Stimulated activated effector memory CD8-positive, alpha-beta T cell treated with anti-CD3 and anti-CD28 coated beads, Interleukin-12 subunit alpha, Interleukin-12 subunit beta, amount 100 ng/mL, for 72 hours (primary cell): Measurements from ENCODE around the gene CAPN13.

ENCODE experiments used
- ATAC-seq: fragments of 150-1000 bp; cut with Tn5 transposase; 2 replicates; pipeline ENCODE4 v1.10.0; 2021
- DNase-seq, 2 donors: peaks; one replicate each; pipeline ENCODE4 v3.0.0; 2021 to 2022; ENCODE audit warnings: low spot score in 2 of 2
- H3K27ac Mint-ChIP-seq: one replicate; pipeline ENCODE4 v1.8.0; 2022; ENCODE audit warnings: mild to moderate bottlenecking, mixed read lengths
- H3K36me3 Mint-ChIP-seq: one replicate; pipeline ENCODE4 v1.8.0; 2022; ENCODE audit warnings: mild to moderate bottlenecking, mixed read lengths
- H3K4me1 Mint-ChIP-seq: one replicate; pipeline ENCODE4 v1.8.0; 2022; ENCODE audit warnings: mixed read lengths
- H3K4me3 Mint-ChIP-seq: one replicate; pipeline ENCODE4 v1.8.0; 2022; ENCODE audit warnings: mild to moderate bottlenecking, mixed read lengths
- H3K9me3 Mint-ChIP-seq: one replicate; pipeline ENCODE4 v1.8.0; 2022; ENCODE audit warnings: mixed read lengths

Gene CAPN13

DNA sequence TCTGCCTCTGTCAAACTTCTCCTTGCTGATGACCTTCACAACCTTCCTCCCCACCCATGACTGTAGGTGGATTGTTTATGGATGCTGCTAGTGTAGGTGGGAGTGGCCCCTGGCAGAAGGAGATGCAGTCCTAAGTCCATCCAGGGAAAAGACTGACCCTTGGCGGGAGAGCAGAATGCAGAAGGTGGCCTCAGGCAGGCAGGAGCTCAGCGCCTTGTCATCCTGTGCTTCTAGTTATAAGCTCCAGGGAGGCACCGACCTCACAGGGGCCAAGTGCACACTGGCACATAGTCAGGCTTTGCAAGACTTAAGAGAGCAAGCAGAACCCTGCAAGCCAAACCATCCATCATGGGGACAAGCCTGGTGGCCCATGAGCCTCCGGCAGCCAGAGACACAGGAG, 74.4 kb downstream of the CAPN13 start:
- no peaks in the 10 kb centered on the region for H3K36me3 Mint-ChIP-seq
- H3K4me1 Mint-ChIP-seq = no peaks in the 10 kb centered on the region
- no peaks in the 10 kb centered on the region for H3K9me3 Mint-ChIP-seq
- ATAC-seq (no peak), DNase-seq (no peak)
- no peak overlapping the region for H3K27ac Mint-ChIP-seq
- H3K4me3 Mint-ChIP-seq = no peak overlapping the region

DNA sequence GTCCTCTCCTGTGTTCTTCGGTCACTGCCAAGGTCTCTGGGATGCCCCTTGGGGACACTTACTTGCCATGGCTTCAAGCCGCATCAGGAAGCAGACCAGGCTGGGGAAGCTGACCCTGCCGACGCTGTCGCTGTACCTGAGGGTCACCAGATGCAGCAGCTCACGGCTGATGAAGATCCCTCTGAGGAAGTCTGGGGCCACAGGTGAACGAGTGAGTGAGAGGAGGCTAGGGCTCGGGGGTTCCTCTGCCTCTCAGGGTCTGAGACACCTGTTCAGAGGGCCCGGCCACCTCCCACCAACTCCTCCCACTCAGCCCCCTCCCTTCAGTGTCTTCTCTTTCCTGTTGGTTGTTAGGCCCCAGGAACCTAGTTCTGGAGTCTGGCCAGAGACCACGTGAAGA, 74.9 kb downstream of the CAPN13 start:
- no peaks in the 10 kb centered on the region for H3K9me3 Mint-ChIP-seq
- H3K4me1 Mint-ChIP-seq = no peaks in the 10 kb centered on the region
- no peak overlapping the region for H3K27ac Mint-ChIP-seq
- DNase-seq (no peak), ATAC-seq (no peak)
- H3K4me3 Mint-ChIP-seq = no peak overlapping the region
- H3K36me3 Mint-ChIP-seq = no peaks in the 10 kb centered on the region

DNA sequence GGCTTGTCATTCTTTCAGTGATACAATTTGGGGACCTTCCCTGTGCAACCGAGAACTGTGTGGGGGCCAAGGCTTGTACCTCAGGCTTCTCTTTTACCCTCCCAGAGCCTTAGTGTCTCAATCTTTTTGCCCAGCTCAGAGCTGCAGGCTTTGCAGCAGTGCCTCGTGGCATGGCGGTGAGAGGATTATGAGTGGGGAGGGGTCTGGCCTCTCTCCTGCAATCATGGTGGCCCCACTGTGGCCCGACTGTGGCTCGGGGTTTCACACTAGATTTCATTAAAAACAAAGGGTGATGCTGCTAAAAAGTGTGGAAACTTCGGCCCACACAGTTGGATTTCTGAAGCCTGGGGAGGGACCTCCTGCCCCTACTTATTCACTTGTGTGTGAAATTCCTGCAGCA, 75.5 kb downstream of the CAPN13 start:
- no peaks in the 10 kb centered on the region for H3K4me1 Mint-ChIP-seq
- no peaks in the 10 kb centered on the region for H3K9me3 Mint-ChIP-seq
- H3K27ac Mint-ChIP-seq = no peak overlapping the region
- DNase-seq (no peak), ATAC-seq (no peak)
- no peaks in the 10 kb centered on the region for H3K36me3 Mint-ChIP-seq
- H3K4me3 Mint-ChIP-seq = no peak overlapping the region

DNA sequence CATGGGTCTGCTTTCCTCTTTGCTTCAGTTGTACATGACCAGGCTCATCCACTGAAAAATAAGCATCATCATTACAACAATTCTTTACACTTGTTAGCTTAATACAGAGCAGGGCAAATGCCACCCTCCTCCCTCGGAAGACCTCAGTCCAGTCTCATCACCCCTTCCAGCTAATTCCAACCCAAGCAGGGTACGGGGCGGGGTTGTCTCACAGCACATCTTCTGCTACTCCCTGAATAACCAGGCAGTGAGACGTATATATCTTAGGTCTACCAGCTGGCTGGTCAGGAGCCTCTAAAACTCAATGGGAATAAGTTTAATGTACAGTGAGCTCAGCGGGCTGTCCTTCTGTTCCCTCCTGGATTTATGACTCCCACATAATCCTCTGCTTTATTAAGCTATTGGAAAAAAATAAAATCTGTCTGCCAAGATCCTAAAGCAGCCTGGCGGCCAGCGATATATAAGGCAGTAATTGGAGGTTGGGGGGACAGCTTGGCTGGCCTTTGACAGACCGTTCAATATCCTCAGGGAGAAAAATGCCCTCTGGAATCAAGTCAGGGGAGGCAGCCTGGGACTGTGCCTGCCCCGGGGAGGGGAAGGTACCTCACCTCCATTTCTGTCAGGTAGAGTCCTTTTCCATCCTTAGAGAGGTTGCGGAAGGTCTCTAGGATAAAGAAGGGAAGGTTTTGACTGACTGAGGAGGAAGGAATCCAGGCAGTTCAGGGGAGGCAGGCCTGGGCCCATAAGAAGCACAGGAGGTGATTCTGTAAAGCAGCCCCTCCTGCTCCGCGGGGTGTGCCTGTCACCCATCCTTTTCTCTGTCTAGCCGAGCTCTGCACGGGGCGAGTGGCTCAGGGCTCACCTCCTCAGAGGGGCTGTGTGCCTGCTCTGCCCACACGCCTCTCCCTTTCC, 76.3 kb downstream of the CAPN13 start:
- Mint-ChIP-seq H3K4me1 (no peaks in the 10 kb centered on the region), H3K4me3 (no peak overlapping the region), H3K9me3 (no peaks in the 10 kb centered on the region), H3K36me3 (no peaks in the 10 kb centered on the region), H3K27ac (no peak overlapping the region)
- ATAC-seq (no peak), DNase-seq (no peak)

DNA sequence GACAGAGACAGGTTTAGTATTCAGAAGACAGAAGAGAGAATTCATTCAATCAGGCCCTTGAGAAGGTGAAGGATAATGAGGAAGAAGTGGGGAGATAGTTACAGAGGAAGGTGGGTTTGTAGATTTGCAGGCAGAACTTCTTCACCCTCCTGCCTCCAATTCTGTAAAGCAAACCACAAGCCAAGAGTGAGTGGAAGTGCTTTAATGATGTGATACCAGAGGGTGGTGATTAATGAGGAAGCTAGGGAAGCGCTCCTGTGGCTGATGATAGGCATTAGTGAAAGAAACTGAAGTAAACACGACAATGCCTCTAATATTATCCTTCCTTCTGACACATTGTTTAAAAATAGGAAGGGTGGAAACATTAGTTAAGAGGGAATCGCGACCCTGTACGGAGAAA, 78.2 kb downstream of the CAPN13 start:
- H3K9me3 Mint-ChIP-seq = no peaks in the 10 kb centered on the region
- no peak overlapping the region for H3K4me3 Mint-ChIP-seq
- ATAC-seq (no peak), DNase-seq (no peak)
- no peaks in the 10 kb centered on the region for H3K4me1 Mint-ChIP-seq
- H3K36me3 Mint-ChIP-seq = no peaks in the 10 kb centered on the region
- no peak overlapping the region for H3K27ac Mint-ChIP-seq

DNA sequence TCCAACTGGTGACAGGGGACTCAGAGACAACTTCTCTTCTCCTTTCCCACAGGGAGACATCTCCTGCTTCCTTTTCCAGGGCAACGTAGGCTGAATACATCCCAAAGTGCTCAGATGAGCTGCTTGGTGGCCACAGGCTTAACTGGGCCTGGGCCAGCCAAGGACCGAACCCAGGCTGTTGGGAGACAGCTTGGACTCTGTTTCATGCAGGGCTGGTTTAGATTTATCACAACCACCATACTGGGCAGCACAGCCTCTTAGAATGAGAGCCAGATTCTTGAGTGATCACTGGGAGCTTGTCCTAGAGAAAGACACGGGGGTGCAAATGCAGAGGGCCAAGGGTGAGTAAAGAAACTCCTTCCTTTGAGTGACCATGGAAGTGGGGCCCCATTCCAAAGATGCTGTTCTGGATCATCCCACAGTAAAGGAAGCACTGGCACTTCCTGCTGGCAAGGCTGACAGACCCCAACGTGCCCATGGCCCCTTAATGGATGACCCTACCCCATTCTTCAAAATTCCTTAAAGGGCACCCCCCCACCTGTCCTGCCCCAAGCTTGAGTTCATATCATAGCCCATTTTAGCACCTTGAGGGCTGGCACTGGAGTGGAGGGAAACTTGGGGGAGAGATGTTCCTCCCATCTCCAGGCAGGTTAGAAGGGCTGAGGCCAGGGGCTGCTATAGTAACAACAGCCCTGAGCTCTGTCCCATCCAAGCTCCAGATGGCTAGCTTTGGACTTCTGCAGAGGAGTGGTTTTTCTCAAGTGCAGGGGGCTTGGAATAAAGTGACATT, 84.1 kb downstream of the CAPN13 start:
- Mint-ChIP-seq H3K27ac (no peak overlapping the region), H3K9me3 (no peaks in the 10 kb centered on the region), H3K36me3 (no peaks in the 10 kb centered on the region), H3K4me3 (no peak overlapping the region), H3K4me1 (no peaks in the 10 kb centered on the region)
- peak in 1 of 2 donors; percentile 28 for DNase-seq
- no peak for ATAC-seq

DNA sequence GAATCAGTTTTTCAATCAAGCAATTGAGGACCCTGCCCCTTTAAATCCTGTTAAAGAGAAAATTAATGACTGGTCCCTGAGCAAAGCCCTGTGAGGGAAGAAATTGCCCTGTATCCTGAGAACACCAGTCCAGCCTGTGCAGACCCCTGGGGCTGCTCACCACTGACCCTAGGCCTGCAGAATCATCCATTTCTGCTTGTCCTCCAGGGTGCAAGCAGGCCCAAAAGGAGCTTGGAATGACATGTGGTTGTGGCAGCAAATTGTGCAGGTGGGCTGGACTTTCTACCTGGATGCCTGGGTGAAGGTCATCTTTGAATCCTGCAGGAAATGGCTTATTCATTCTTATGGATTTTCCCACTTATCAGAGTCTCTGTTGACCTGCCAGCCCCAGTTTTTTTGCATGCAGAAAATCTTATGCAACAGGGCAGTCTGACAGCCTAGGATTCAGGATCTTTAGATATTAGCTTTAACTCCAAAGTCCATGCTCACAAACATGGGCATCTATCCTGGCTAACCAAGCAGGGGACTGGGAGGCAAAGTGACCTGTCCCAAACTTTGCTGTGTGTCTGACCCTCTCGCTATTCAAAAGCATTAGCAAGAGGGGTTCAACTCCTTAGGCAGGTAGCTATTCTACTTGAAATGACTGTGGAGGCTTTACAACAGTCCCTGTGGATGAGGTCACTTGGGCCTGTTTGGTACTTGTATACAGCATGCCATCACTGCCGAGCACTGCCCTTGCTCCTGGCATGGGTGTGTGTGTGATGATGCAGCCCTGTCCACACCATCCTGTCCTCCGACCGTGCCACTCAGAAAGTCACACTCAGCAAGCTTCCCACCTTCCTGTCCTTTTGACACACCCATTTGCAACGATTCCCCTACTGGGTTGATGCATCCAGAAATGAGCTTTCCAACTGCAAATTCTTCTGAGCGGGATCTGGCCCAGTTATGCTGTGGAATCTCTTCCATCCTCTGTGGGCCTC, 85.3 kb downstream of the CAPN13 start:
- H3K36me3 Mint-ChIP-seq = no peaks in the 10 kb centered on the region
- peak; percentile 31 for ATAC-seq

DNA sequence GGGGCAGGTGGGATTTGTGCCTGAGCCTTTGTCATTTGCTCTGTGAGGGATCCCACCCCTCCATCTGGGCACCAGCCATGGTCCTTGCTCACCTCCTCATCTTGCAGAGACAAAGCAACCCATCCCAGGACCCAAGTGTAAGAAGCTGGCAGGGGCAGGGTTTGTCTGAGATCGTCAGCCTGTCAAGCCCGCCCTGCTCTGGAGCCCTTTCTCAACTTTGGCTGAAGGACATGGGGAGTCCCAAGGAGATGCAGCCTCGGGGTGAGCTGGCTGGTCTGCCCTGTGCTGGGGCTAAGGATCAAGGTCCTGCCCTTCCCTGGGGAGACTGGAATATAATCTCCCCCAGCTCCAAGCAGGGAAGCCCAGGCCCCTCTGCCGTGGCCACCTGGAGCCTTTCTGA, 86.0 kb downstream of the CAPN13 start:
- H3K27ac Mint-ChIP-seq = no peak overlapping the region
- H3K4me1 Mint-ChIP-seq = no peaks in the 10 kb centered on the region
- no peaks in the 10 kb centered on the region for H3K9me3 Mint-ChIP-seq
- H3K4me3 Mint-ChIP-seq = no peak overlapping the region
- ATAC-seq = no peak
- no peaks in the 10 kb centered on the region for H3K36me3 Mint-ChIP-seq
- peak in 1 of 2 donors; percentile 38 for DNase-seq

More for the DNA sequence above, 85.3 kb downstream of the CAPN13 start:
- H3K4me1 Mint-ChIP-seq = no peaks in the 10 kb centered on the region
- H3K4me3 Mint-ChIP-seq = no peak overlapping the region
- no peak overlapping the region for H3K27ac Mint-ChIP-seq
- peak in 1 of 2 donors; percentile 38 for DNase-seq
- H3K9me3 Mint-ChIP-seq = no peaks in the 10 kb centered on the region

DNA sequence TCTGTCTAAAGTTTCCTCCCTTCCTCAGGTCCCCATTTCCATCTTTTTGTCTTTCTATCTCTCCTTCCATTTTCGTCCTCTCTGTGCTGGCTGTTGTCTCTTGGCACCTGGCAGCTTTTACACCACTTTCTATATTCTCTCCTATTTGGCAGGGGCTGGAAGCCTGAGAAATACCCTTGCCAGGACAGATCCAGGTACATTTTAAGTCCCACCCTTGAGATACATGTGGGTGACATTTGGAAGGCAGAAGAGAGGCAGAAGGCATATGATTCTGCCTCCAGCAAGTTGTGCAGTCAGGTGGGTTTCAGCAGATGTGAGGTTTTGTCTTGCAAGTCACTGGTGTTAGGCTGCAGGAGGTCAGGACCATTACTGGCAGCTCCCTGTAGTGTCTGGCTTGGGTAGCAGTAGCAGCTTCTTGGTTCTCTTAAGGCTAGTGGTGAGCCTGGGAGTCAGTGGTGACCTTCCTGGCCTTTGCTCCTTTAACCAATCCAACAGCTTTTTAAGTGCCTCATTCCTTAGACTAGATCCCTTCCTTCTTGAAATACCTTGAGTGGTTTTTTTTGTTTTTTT, 90.1 kb downstream of the CAPN13 start:
- Mint-ChIP-seq H3K36me3 (no peaks in the 10 kb centered on the region), H3K4me1 (peaks cover 11% of the 10 kb centered on the region), H3K9me3 (no peaks in the 10 kb centered on the region), H3K4me3 (no peak overlapping the region), H3K27ac (peak overlapping the region; percentile 4)
- ATAC-seq (no peak), DNase-seq (peak in 1 of 2 donors; percentile 20)

DNA sequence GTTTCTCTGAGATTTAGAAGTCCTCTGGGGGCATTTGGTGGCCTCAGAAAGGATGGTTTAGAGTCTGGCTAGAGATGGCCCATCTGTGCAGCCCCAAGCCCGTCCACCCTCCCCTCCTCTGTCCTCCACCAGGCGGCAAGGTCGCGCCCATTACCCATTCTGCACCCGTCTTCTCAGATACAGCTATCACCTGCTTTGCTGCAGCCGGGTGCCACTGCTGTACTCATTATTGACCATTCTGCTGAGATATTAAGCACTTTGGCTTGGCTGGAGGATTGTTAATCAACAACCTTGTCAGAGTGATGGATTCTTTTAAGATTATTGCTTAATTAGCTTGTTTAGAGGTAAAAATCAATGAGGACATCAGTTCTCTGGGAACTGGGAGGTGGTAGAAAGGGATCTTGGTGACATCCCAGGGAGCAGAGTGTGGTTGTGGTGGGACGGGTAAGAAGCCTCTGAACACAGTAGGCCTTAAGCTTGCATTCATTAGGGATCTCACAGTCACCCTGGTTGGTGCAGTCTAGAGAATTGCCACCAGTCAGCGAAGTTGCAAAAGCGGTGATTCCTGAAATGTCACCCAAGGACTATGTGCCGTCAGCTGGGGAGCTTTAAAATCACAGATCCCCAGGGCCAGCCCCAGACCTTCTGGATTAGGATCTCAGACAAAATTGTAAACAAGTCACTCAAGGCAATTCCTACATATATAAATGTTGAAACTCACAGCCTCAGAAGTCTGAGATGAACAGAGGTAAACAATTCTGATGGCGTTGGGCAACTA, 90.9 kb downstream of the CAPN13 start:
- no peaks in the 10 kb centered on the region for H3K36me3 Mint-ChIP-seq
- peaks cover 16% of the 10 kb centered on the region for H3K4me1 Mint-ChIP-seq
- no peaks in the 10 kb centered on the region for H3K9me3 Mint-ChIP-seq
- ATAC-seq (no peak), DNase-seq (peak in 1 of 2 donors; percentile 42)
- H3K27ac Mint-ChIP-seq = no peak overlapping the region
- H3K4me3 Mint-ChIP-seq = no peak overlapping the region

DNA sequence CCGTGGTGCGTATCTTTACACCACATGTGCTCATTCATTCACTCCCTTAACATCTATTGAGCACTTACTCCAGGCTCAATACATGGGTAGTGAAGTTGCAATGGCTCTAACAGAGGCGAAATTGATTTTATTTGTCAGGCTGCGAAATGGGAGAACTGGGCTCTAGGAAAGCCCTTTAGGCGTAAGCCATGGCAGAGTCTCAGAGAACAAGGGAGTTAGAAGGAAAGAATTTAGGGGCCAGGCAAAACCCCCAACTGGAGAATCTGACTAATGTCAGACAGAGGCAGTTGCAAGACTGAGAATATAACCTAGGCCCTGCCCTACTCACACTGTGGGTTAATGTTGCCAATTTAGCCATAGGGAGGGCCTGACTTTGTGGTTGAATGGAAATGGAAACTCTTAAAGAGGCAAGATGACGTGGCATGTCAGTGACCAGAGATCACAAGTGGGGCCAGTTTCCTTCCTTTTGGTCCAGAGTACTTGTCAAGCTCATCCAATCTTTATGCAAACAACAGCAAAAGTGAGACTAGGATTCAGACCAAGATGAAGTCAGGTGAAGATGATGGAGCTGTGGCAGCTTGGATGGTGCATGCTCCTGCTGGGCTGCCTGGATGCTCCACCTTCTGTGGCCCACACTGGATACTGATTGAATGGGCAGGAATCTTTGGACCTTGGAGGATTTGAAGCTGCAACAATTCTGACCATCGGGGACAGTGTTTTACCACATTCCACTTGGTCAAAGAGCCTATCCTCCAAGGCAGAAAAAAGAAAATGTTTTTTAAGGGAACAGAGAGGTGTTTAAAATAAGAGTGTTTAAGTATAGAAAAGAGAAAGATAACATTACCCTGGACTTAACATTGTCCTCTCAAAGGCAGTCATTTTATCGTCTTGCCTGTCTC, 92.2 kb downstream of the CAPN13 start:
- H3K9me3 Mint-ChIP-seq = no peaks in the 10 kb centered on the region

DNA sequence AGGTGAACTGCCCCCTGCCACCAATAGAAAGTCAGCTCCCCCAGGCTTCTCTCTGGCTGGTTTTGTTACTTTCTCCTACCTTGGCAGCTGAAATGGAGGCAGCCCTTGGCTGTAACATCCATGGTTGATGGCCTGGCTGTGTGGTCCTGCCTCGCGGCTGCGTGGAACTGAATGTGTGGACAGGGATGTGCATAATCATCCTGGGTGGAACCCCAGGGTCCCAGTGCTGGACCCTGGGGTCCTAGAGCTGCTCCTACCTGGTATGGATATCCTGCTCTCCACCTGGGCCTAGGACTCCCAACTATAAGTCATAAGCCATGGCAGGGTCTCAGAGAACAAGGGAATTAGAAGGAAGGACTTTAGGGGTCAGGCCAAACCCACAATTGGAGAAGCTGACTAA, 93.5 kb downstream of the CAPN13 start:
- no peaks in the 10 kb centered on the region for H3K9me3 Mint-ChIP-seq
- ATAC-seq = no peak

More for the DNA sequence above, 92.2 kb downstream of the CAPN13 start:
- no peak overlapping the region for H3K4me3 Mint-ChIP-seq
- H3K27ac Mint-ChIP-seq = no peak overlapping the region
- peak; percentile 68 for ATAC-seq
- peak in 1 of 2 donors; percentile 56 for DNase-seq
- peaks cover 16% of the 10 kb centered on the region for H3K4me1 Mint-ChIP-seq
- H3K36me3 Mint-ChIP-seq = no peaks in the 10 kb centered on the region

DNA sequence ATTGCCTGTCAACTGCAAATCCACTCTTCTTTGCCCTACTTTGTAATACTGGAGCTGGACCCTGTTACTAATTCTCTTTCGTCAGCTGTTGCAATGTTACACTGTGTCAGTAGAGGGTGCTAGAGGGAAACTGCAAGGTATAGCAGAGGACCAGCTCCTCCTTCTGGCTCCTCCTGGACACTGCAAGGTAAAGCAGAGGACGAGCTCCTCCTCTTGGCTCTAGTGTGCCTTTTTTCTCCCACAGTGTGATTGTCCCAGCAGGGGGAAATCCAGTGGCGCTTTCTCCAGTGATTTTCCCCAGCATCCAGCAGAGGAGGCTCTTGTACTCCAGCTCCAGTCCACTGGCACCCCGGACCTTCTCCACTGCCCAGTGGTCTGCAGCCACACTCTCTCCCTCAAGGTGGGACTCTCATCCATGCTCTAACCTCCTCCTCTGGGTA, 95.6 kb downstream of the CAPN13 start:
- Mint-ChIP-seq H3K4me1 (peaks cover 16% of the 10 kb centered on the region), H3K9me3 (no peaks in the 10 kb centered on the region), H3K27ac (no peak overlapping the region), H3K36me3 (no peaks in the 10 kb centered on the region), H3K4me3 (no peak overlapping the region)
- ATAC-seq = peak; percentile 74
- DNase-seq = peak; percentile 72 to 90

More for the DNA sequence above, 93.5 kb downstream of the CAPN13 start:
- peak overlapping the region; percentile 57 for H3K27ac Mint-ChIP-seq
- peaks cover 16% of the 10 kb centered on the region for H3K4me1 Mint-ChIP-seq
- H3K36me3 Mint-ChIP-seq = no peaks in the 10 kb centered on the region
- H3K4me3 Mint-ChIP-seq = no peak overlapping the region
- DNase-seq = no peak
